NCI-H2171 treated with DMSO at 0.1 percent for 48 hours (cell line): ENCODE measurements around the gene TIGD3.
"Not testable (repeated sequence)": the region's sequence is repeated elsewhere in the genome, so short reads cannot be mapped to it uniquely, and the experiment has no call there.

Experiments
- DNase-seq: peaks from one replicate; lab custom pipeline; 2025; lab: John Stamatoyannopoulos, UW

The TIGD3 gene

DNA sequence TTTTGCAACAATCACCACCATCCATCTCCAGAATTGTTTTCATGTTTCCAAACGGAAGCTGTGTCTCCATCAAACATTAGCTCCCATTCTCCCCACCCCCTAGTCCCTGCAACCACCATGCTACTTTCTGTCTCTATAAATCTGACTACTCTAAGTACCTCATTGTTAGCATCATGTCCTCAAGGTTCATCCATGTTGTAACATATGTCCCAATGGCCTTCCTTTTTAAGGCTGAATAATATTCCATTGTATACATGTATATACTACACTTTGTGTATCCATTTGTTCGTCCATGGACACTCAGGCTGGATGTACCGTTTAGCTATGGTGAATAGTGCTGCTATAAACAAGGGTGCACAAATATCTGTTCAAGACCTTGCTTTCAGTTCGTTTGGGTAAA, 29.1 kb upstream of the TIGD3 start:
- DNase-seq = no peak

DNA sequence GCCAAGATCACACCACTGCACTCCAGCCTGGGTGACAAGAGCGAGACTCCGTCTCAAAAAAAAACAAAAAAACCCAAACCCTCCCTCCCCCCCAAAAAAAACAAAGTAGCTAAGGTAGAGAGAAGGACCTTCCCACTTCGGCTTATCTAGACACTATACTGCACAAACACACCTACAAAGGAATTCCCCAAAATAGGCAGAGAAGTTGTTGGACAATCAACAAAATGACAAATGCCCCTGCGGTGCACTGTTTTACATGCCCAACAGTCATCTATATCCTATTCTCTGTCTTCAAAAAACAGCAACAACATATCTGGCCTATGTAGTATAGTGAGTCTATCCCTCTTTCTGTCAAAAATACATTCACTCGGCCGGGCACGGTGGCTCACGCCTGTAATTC, 27.5 kb upstream of the TIGD3 start:
- DNase-seq = no peak

DNA sequence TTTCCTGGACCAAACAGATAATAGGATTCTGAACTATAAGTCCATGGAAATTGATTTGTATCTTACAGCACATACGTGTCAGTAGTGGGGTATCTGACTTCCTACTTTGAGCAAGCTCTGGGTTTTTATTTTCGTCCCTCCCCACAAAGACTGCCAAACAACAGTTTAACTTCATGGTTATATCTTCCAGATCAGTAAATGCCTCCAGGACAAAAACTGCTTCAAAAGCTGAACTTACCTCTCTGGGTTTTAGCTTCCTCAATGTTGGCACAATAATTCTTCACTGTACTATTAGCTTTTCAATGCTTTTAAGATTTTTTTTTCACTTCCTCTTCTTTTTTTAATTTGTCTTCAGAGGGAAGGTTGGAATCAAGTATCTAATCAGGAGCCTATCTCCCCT, 25.1 kb upstream of the TIGD3 start:
- DNase-seq = no peak

DNA sequence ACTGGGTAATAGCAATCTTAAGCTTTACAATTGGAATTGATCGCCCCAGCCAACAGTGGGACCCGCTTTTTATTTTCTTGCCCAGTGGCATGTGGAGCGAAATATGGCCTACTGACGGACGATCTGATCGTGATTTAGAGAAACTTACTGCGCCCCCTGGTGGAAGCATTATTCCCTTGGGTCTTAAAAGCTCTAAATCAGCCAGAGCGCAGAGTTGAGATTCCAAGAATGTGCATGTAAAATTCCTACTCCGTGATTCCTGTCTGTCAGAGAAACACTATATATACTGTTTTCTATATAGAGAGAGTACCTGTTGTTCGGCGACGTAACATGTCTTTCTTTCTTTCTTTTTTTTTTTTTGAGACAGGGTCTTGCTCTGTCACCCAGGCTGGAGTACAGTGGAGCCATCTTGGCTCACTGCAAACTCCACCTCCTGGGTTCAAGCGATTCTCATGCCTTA, 24.6 kb upstream of the TIGD3 start:
- peak; percentile 80 for DNase-seq

DNA sequence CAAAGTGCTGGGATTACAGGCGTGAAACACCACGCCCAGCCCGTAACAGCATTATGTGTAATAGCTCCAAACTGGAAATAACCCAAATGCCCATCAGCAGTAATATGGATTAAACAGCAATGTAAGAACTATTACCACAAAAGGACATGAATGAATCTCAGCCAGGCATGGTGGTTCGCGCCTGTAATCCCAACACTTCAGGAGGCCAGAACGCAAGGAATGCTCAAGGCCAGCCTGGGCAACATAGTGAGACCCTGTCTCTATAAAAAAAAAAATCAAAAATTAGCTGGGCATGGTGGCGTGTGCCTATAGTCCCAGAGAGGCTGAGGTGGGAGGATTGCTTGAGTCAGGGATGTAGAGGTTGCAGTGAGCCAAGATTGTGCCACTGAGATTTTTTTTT, 24.0 kb upstream of the TIGD3 start:
- DNase-seq = no peak

DNA sequence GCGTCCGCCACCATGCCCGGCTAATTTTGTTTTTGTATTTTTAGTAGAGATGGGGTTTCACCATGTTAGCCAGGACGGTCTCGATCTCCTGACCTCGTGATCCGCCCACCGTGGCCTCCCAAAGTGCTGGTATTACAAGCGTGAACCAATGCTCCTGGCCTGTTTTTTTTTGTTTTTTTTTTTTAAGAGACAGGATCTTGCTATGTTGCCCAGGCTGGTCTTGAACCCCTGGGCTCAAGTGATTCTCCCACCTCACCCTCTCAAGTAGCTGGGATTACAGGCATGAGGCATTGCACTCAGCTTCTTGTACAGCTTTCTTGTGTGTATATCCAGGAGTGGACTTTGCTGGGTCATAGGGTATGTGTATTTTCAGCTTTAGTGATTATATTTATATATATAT, 22.0 kb upstream of the TIGD3 start:
- DNase-seq = not testable (repeated sequence)

DNA sequence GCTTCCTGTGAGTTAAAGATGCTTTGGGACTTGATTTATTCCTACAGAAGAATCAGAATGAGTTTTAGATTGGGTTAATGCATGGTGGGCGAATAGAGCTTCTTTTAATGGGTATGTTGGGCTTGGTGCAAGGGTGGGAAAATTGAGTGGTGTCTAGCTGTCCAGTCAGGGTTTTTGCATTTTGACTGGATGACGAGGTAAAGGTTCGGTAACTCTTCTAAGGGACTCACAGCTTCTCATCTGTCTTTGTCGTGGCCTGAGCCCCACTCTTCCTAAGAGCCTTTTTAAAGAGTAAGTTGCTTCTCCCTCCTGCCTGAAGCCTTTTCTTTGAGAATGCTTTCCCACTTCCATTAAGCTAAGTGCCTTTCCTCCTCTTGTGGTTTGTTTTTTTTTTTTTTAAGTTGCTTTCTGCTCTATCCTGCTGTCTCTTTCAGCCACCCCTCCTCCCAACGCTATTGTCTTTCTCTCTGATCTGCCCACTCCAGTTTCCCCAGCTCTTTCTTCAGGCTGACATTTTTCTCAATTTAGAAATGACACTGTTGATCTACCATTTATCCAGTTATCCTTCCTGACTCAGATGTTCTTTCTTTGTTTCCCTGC, 19.8 kb upstream of the TIGD3 start:
- no peak for DNase-seq

DNA sequence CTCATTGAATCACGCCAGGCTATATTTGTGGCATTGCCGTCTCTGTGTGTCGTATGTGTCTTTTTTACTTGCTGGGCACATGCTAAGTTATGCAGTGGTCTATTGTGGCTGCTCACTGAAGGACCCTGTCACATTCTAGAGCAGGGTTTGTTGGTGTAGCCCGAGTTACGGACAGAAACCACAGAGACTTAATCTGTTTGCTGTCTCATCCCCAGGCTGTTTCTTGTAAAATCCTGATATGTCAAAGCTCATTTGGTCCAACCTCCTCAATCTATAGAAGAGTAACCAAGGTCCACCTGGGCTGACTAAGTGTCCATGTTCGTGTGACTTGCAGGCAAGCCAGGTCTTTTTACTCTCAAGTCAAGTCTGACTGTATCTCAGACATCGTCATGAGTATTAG, 15.9 kb upstream of the TIGD3 start:
- DNase-seq = no peak

DNA sequence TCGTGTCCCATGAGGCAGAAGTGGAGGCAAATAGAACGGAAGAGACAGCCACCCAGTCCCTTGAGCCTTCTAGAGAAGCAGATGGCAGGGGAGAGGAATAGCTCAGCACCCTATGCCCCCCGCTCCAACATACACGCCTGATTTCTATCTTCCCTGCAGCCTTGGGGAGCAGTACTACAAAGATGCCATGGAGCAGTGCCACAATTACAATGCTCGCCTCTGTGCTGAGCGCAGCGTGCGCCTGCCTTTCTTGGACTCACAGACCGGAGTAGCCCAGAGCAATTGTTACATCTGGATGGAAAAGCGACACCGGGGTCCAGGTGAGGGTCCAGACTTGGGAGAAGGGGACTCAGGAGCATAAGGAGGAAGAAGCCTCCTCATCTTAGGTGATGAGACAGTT, 14.3 kb upstream of the TIGD3 start:
- no peak for DNase-seq

DNA sequence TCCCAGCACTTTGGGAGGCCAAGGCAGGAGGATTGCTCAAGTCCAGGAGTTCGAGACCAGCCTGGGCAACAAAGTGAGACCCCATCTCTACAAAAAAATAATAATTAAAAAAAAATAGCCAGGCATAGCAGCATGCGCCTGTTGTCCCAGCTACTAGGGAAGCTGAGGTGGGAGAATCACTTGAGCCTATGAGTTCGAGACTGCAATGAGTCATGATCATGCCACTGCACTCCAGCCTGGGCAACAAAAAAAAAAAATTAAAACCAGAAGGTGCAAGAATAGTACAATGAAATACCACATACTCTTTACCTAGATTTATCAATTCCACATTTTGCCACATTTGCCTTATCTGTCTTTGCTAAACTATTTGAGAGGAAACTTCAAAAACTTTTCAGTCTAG, 12.7 kb upstream of the TIGD3 start:
- DNase-seq = no peak

DNA sequence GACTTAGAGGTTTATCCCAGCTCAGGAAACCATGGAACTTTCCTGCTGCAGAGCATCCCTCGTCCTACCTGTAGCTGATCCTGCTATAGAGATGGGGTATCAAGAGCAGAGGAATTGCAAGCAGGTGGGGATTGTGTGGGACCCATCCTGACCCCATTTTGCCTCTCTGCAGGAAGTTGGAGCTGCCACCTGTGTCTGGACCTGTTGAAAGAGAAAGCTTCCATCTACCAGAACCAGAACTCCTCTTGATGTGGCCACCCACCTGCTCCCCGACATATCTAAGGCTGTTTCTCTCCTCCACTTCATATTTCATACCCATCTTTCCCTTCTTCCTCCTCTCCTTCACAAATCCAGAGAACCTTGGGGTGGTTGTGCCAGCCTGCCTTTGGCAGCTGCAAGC, 3.0 kb upstream of the TIGD3 start:
- no peak for DNase-seq

DNA sequence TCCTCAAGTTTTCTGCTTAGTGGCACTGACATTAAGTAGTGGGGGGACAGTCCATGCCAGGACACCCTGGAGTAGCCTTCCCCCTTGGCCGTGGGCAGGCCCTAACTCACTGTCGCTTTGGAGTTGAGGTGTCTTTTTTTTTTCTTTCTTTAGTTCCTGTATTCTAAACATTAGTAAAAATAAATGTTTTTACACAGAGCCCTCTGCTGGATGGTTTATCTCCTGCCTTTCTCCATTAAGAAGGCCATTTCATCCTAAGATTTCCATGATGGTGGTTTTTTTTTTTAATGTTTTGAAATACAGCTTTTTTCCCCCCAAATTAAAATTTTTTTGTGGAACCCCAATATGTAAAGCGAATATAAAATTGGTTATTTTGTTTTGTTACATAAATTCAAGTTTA, 1.8 kb upstream of the TIGD3 start:
- DNase-seq = no peak

DNA sequence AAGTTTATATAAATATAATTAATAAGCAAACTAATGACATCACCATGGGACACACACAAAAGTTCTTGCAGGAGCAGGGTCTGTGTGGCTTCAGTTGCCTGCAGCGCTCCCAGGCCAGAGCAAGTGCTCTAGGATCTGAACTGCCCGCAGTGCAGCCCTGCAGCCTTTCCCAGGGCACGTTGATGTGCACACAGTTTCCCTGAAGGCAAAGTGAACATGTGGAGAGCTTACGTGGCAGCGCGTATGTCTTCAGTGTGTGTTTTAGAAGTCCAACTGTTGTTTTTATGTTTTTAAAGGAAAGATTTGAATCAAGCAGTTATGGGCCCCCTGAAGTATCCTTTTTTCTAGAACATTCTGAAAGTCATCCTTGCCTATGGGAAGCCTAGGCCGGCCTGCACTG, 1.2 kb upstream of the TIGD3 start:
- no peak for DNase-seq

DNA sequence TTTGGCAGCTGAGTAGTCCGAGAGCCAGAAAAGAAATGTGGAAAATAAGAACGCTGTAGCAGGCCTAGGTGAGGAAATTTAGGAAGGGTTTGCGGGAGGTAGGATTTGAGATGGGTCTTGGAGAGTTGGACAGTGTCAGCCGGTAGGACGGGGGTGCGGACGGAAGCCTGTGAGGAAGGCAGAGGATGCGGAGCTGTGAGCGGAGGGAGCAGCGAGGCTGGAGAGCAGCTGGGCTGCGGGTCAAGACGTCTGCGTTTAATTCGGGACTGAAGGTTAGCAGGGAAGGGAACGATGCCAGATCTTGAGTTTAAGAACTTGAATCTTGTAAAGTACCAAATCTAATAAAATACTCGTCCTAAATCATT, 669 bp upstream of the TIGD3 start:
- no peak for DNase-seq

DNA sequence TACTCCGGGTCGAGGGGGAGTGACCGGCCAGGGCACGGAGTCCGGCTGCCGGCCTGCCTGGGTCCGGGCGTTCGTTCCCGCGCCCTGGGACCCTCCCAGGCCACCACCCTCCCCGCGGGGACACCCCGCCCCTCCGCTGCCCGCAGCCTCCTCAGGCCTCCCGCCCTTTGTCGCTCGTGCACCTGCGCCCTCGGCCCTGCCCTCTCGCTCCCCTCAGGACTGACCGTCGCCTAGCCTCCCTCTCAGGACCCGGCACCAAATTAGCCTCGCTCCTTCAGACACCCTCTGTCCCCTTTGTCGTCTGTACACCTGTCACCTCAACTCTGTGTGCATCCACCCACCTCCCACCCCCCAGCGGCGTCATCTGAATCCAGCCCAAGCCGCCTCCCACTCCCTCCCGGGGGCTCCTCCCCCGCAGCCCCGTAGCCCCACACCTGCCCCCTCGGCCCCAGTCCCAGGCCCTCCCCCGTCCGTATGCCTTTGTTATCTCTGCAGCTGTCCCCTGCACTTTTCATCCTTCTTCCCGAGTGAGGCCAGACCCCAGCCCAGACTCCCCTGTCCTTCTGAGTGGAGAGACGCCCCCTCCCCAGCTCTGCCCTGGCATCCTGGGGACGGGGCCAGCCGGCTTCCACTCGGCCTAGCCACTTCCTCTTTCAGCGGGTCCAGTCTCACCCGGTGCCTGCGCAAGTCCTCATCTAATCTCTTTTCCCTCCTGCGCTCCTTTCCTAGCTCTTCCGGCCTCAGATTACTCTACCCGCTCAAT, 643 bp downstream of the TIGD3 start:
- peak; percentile 62 for DNase-seq

DNA sequence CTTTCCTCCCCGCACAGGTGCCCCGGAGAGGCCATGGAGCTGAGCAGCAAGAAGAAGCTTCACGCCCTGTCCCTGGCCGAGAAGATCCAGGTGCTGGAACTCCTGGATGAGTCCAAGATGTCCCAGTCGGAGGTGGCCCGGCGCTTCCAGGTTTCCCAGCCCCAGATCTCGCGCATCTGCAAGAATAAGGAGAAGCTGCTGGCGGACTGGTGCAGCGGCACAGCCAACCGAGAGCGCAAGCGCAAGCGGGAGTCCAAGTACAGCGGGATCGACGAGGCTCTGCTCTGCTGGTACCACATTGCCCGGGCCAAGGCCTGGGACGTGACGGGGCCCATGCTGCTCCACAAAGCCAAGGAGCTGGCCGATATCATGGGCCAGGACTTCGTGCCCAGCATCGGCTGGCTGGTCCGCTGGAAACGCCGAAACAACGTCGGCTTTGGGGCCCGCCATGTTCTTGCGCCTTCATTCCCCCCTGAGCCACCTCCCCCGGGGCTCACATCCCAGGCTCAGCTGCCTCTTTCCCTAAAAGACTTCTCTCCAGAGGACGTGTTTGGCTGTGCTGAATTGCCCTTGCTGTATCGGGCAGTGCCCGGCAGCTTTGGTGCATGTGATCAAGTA, 1.3 kb downstream of the TIGD3 start:
- no peak for DNase-seq

DNA sequence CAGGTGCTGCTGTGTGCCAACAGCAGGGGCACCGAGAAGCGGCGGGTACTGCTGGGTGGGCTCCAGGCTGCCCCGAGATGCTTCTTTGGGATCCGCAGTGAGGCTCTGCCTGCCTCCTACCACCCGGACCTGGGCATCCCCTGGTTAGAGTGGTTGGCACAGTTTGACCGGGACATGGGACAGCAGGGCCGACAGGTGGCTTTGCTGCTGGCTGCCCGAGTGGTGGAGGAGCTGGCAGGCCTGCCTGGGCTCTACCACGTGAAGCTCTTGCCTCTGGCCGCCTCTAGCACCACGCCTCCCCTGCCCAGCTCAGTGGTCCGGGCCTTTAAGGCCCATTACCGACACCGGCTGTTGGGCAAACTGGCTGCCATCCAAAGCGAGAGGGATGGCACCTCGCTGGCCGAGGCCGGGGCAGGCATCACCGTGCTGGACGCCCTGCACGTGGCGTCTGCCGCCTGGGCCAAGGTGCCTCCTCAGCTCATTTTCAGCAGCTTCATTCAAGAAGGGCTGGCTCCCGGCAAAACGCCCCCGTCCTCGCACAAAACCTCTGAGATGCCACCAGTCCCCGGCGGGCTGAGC, 1.9 kb downstream of the TIGD3 start:
- DNase-seq = no peak

DNA sequence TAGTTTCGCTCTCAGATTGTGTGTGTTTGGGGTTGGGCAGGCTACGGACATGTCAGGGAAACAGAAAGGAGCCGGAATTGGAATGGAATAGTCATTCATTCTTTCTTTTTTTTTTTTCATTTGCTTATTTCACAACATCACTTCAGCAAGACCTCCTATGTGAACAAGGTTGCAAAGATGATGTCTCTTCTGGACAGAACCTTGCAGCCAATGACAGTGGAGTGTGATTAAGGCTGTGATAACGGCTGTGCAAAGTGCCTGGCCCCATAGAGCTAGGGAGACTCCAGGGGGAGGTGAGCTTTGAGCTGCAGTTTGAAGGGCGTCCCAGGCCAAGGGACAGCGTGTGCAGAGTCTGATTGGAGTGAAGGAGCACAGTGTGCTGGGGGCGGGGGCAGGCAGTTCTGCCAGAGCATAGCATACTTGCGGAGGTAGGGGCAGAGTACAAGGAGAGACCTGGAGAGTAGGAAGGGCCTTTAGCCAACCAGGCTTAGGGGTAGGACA, 3.4 kb downstream of the TIGD3 start:
- no peak for DNase-seq

DNA sequence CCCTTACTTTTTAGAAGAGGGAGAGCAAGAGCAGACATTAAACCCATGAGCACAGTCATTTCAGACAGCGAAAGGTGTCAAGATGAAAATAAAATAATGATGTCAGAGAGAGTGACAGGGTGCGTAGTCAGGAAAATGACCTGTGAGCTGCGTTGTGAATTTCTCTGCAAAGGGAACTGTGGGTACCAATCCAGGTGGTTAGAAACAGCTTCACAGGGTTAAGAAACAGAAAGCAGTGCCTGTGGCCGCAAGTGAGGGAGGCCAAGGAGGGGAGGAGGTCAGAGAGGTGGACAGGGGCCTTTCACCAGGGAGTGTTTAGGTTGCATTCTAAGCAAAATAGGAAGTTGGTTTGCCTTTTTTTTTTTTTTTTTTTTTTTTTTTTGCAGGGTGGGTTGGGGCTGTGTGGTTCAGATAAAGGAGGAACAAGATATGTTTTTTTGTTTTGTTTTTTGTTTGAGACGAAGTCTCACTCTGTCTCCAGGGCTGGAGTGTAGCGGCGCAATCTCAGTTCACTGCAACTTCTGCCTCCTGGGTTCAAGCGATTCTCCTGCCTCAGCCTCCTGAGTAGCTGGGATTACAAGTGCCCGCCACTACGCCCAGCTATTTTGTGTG, 7.9 kb downstream of the TIGD3 start:
- no peak for DNase-seq

DNA sequence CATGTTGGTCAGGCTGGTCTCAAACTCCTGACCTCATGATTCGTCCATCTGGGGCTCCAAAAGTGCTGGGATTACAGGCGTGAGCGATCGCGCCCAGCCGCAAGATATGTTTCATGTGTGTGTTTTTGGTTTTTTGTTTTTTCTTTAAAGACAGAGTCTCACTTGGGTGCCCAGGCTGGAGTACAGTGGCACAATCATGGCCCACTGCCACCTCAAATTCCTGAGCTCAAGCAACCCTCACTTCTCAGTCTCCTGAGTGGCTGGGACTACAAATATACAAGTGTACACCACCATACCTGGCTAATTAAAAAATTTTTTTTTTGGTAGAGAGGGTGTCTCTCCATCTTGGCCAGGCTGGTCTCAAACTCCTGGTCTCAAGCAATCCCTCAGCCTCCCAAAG, 8.4 kb downstream of the TIGD3 start:
- no peak for DNase-seq

DNA sequence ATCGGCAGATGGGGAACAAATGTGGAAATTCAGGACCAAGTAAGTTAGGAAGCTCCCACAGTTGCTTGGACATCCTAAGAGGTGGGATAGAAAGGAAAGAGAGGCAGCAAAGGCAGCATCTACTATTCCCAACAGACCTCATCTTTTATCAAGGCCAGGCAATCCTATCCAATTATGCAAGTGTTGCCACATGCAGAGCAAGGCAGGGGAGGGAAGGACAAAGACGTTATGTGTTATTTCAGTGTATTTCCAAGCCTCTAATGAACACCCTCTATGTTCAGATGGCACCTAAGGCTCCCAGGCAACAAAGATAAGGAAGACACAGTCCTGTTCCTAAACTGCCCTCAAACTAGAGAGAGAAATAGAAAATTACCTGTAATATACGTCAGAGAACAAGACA, 9.2 kb downstream of the TIGD3 start:
- no peak for DNase-seq

DNA sequence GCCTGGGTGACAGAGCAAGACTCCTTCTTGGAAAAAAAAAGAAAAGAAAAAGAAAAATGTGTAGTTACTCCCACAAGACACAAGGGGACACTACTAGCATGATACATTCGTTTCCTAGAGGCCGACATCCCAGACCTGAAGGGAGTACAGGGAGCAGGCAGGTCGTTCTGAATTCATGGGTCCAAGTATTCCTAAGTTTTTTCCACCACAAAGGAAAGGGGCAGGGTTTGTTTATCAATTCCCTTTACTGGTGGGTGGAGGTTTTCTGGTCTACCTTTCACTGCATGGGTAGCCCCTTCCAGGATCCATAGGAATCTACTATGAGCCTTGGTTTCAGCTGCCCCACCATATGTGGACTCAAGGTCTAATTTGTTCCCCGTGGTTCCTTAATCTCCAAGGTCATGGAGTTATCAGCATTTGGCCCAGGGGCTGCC, 11.8 kb downstream of the TIGD3 start:
- peak; percentile 94 for DNase-seq

DNA sequence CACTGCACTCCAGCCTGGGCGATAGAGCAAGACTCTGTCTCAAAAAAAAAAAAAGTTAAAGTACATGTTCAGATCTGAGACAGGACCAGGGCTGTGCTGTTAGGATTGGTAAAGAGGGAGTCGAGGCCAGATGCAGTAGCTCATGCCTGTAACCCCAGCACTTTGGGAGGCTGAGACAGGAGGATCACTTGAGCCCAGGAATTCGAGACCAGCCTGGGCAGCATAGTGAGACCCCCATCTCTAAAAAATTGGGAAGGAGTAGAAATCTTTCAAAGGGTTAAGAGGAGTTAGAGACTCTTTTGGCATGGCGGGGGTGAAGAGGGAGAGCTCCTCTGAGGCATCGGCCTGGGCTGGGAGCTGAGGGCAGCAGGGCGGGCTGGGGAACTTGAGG, 16.1 kb downstream of the TIGD3 start:
- DNase-seq = no peak
